Measurements from ENCODE around the gene TTC7B.

DNA sequence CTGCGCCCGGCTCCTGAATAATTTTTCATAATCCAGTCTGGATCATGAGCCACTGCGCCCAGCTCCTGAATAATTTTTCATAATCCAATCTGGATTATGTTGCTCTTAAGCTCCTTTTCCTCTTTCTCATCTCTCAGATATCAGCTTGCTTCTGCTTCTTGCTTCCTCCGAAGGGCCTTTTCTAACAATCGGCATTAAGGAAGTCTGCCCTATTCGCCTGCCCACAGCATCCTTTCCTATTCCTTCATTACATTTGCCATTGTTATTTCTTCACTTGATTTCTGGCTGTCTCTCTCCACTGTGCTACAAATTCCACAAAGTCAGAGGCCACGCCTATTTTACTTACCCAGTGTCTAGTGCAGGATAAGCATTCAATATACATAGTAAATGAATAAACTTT lies 83.5 kb downstream of the TTC7B start:
- TF ChIP-seq POLR2A (IDR thresholded peaks at IDR 0.05) (no peak), POLR2AphosphoS5 (IDR thresholded peaks at IDR 0.05) (no peak), EP300 (IDR thresholded peaks at IDR 0.05) (no peak)
- TF ChIP-seq, protein P1, sequence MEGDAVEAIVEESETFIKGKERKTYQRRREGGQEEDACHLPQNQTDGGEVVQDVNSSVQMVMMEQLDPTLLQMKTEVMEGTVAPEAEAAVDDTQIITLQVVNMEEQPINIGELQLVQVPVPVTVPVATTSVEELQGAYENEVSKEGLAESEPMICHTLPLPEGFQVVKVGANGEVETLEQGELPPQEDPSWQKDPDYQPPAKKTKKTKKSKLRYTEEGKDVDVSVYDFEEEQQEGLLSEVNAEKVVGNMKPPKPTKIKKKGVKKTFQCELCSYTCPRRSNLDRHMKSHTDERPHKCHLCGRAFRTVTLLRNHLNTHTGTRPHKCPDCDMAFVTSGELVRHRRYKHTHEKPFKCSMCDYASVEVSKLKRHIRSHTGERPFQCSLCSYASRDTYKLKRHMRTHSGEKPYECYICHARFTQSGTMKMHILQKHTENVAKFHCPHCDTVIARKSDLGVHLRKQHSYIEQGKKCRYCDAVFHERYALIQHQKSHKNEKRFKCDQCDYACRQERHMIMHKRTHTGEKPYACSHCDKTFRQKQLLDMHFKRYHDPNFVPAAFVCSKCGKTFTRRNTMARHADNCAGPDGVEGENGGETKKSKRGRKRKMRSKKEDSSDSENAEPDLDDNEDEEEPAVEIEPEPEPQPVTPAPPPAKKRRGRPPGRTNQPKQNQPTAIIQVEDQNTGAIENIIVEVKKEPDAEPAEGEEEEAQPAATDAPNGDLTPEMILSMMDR (IDR thresholded peaks at IDR 0.05) = no peak
